IPS-15b (cell line): ENCODE results near the gene LRRC18.

Experiments used
- H3K27me3 ChIP-seq: one replicate; pipeline ENCODE4 v1.6.1; 2013; ENCODE audit warnings: low read length; ENCODE audit not compliant: control insufficient read depth, insufficient read depth
- H3K36me3 ChIP-seq: one replicate; pipeline ENCODE4 v1.6.1; 2013; ENCODE audit warnings: low read length; ENCODE audit not compliant: control insufficient read depth, insufficient read depth
- H3K4me1 ChIP-seq: one replicate; pipeline ENCODE4 v1.6.1; 2013; ENCODE audit warnings: mild to moderate bottlenecking, low read length; ENCODE audit not compliant: control insufficient read depth, insufficient read depth
- H3K4me3 ChIP-seq: one replicate; pipeline ENCODE4 v1.5.1; 2013; ENCODE audit warnings: low read depth, low read length
- H3K9ac ChIP-seq: one replicate; pipeline ENCODE4 v1.6.1; 2013; ENCODE audit warnings: low read depth, mild to moderate bottlenecking, low read length
- H3K9me3 ChIP-seq: one replicate; pipeline ENCODE4 v1.6.1; 2013; ENCODE audit warnings: mild to moderate bottlenecking, low read length; ENCODE audit not compliant: control insufficient read depth, insufficient read depth

Gene LRRC18

GRCh38 chr10:48968036-48968435 lies 28.4 kb upstream of the LRRC18 start:
- H3K27me3 ChIP-seq = no peaks in the 10 kb centered on the region
- no peaks in the 10 kb centered on the region for H3K36me3 ChIP-seq
- H3K4me1 ChIP-seq = no peaks in the 10 kb centered on the region
- no peak overlapping the region for H3K4me3 ChIP-seq
- H3K9ac ChIP-seq = no peak overlapping the region
- H3K9me3 ChIP-seq = no peaks in the 10 kb centered on the region

- no peak overlapping the region for H3K4me3 ChIP-seq
These were observed 25.8 kb upstream of the LRRC18 start for GRCh38 chr10:48965460-48965859.

GRCh38 chr10:48964038-48964437 lies 24.4 kb upstream of the LRRC18 start:
- no peaks in the 10 kb centered on the region for H3K9me3 ChIP-seq
- H3K9ac ChIP-seq = no peak overlapping the region
- H3K4me3 ChIP-seq = no peak overlapping the region
- no peaks in the 10 kb centered on the region for H3K27me3 ChIP-seq
- H3K36me3 ChIP-seq = no peaks in the 10 kb centered on the region
- H3K4me1 ChIP-seq = no peaks in the 10 kb centered on the region

More at GRCh38 chr10:48965460-48965859, 25.8 kb upstream of the LRRC18 start:
- H3K9me3 ChIP-seq = no peaks in the 10 kb centered on the region
- no peaks in the 10 kb centered on the region for H3K27me3 ChIP-seq
- H3K9ac ChIP-seq = no peak overlapping the region
- H3K4me1 ChIP-seq = no peaks in the 10 kb centered on the region
- no peaks in the 10 kb centered on the region for H3K36me3 ChIP-seq

GRCh38 chr10:48958598-48959190 lies 19.1 kb upstream of the LRRC18 start:
- Histone ChIP-seq H3K36me3 (no peaks in the 10 kb centered on the region), H3K4me1 (no peaks in the 10 kb centered on the region), H3K27me3 (no peaks in the 10 kb centered on the region), H3K9me3 (no peaks in the 10 kb centered on the region), H3K4me3 (no peak overlapping the region), H3K9ac (no peak overlapping the region)

GRCh38 chr10:48957361-48958151 lies 17.9 kb upstream of the LRRC18 start:
- Histone ChIP-seq H3K9me3 (no peaks in the 10 kb centered on the region), H3K36me3 (no peaks in the 10 kb centered on the region), H3K4me1 (no peaks in the 10 kb centered on the region), H3K4me3 (no peak overlapping the region), H3K9ac (no peak overlapping the region), H3K27me3 (no peaks in the 10 kb centered on the region)

GRCh38 chr10:48951707-48952106 lies 12.1 kb upstream of the LRRC18 start:
- Histone ChIP-seq H3K9ac (no peak overlapping the region), H3K4me1 (no peaks in the 10 kb centered on the region), H3K9me3 (no peaks in the 10 kb centered on the region), H3K4me3 (no peak overlapping the region), H3K36me3 (no peaks in the 10 kb centered on the region), H3K27me3 (no peaks in the 10 kb centered on the region)

- Histone ChIP-seq H3K9me3 (no peaks in the 10 kb centered on the region), H3K9ac (no peak overlapping the region), H3K4me1 (no peaks in the 10 kb centered on the region), H3K4me3 (no peak overlapping the region), H3K27me3 (no peaks in the 10 kb centered on the region), H3K36me3 (no peaks in the 10 kb centered on the region)
These were observed 8.9 kb upstream of the LRRC18 start for GRCh38 chr10:48948470-48949037.

- Histone ChIP-seq H3K4me1 (no peaks in the 10 kb centered on the region), H3K9ac (no peak overlapping the region), H3K27me3 (no peaks in the 10 kb centered on the region), H3K4me3 (no peak overlapping the region), H3K9me3 (no peaks in the 10 kb centered on the region), H3K36me3 (no peaks in the 10 kb centered on the region)
These were observed 8.2 kb upstream of the LRRC18 start for GRCh38 chr10:48947690-48948469.

- no peaks in the 10 kb centered on the region for H3K36me3 ChIP-seq
- no peak overlapping the region for H3K9ac ChIP-seq
- no peaks in the 10 kb centered on the region for H3K27me3 ChIP-seq
- no peaks in the 10 kb centered on the region for H3K4me1 ChIP-seq
- no peak overlapping the region for H3K4me3 ChIP-seq
- H3K9me3 ChIP-seq = no peaks in the 10 kb centered on the region
These were observed 7.4 kb upstream of the LRRC18 start for GRCh38 chr10:48946891-48947500.

- Histone ChIP-seq H3K4me3 (no peak overlapping the region), H3K27me3 (no peaks in the 10 kb centered on the region), H3K9me3 (no peaks in the 10 kb centered on the region), H3K4me1 (no peaks in the 10 kb centered on the region), H3K9ac (no peak overlapping the region), H3K36me3 (no peaks in the 10 kb centered on the region)
These were observed 6.7 kb upstream of the LRRC18 start for GRCh38 chr10:48946332-48946731.

GRCh38 chr10:48945441-48946130 lies 5.9 kb upstream of the LRRC18 start:
- Histone ChIP-seq H3K9me3 (no peaks in the 10 kb centered on the region), H3K4me3 (no peak overlapping the region), H3K36me3 (no peaks in the 10 kb centered on the region), H3K4me1 (no peaks in the 10 kb centered on the region), H3K9ac (no peak overlapping the region), H3K27me3 (no peaks in the 10 kb centered on the region)
